Dendritic cell treated with granulocyte-macrophage colony-stimulating factor and Interleukin-4, amounts not matched to agents 40 ng/mL and 50 ng/mL, for 4 days (primary cell): ENCODE measurements around the gene FSTL4.

Experiments
- H3K27ac Mint-ChIP-seq: one replicate; pipeline ENCODE4 v1.8.0; 2022; ENCODE audit warnings: mild to moderate bottlenecking, mixed read lengths
- H3K27me3 Mint-ChIP-seq: one replicate; pipeline ENCODE4 v1.8.0; 2022; ENCODE audit warnings: mild to moderate bottlenecking, mixed read lengths
- H3K36me3 Mint-ChIP-seq: one replicate; pipeline ENCODE4 v1.8.0; 2022; ENCODE audit warnings: low read depth, mixed read lengths
- H3K4me1 Mint-ChIP-seq: one replicate; pipeline ENCODE4 v1.8.0; 2022; ENCODE audit warnings: low read depth, mixed read lengths
- H3K4me3 Mint-ChIP-seq: one replicate; pipeline ENCODE4 v1.8.0; 2022; ENCODE audit warnings: mild to moderate bottlenecking, moderate library complexity, mixed read lengths
- H3K9me3 Mint-ChIP-seq: one replicate; pipeline ENCODE4 v1.8.0; 2022; ENCODE audit warnings: mixed read lengths
- intact Hi-C: fragments of 100-400 bp; cut with micrococcal nuclease; formaldehyde crosslinking; loops from one replicate; pipeline ENCODE4 v1.15.0; 2022

FSTL4 gene

DNA sequence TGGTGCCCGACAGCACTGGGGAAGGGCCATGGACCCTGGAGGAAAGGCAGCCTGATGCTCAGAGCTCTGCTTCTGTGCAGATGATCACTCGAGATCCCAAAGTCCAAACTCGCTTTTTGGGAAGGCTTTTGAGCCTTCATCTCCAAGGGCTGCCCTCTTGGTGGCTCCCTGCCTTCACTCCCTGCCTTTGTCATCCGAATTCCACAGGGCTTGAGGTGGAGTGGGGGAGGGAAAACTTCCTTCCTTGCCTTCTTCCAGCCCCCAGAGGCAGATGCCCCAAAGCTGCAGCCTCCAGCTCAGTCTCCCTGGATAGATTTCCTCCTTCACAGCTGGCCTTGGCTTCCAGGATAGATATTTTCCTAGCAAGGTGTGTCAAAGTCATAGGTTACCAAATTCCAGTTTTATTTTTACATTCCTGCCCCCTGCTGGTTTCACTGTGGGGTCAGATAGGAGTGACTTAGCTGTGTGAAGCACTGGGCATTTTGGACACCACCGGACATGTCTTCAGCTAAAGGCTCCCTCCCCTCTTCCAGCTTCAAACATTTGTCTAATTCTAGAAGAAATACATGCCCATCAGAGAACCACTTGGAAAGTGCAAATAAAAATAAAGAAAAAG lies 292.3 kb downstream of the FSTL4 start:
- H3K36me3 Mint-ChIP-seq: no peaks in the 10 kb centered on the region
- no peak overlapping the region for H3K27ac Mint-ChIP-seq
- no peaks in the 10 kb centered on the region for H3K4me1 Mint-ChIP-seq
- no peaks in the 10 kb centered on the region for H3K9me3 Mint-ChIP-seq
- H3K4me3 Mint-ChIP-seq: no peak overlapping the region
- intact Hi-C loops: no loop called here
- no peaks in the 10 kb centered on the region for H3K27me3 Mint-ChIP-seq

- no peaks in the 10 kb centered on the region for H3K4me1 Mint-ChIP-seq
- no peak overlapping the region for H3K27ac Mint-ChIP-seq
- intact Hi-C loops: no loop called here
- no peaks in the 10 kb centered on the region for H3K36me3 Mint-ChIP-seq
- H3K4me3 Mint-ChIP-seq: no peak overlapping the region
- no peaks in the 10 kb centered on the region for H3K9me3 Mint-ChIP-seq
- no peaks in the 10 kb centered on the region for H3K27me3 Mint-ChIP-seq
These were observed 293.1 kb downstream of the FSTL4 start for GRCh38 chr5:133319244-133319643.

DNA sequence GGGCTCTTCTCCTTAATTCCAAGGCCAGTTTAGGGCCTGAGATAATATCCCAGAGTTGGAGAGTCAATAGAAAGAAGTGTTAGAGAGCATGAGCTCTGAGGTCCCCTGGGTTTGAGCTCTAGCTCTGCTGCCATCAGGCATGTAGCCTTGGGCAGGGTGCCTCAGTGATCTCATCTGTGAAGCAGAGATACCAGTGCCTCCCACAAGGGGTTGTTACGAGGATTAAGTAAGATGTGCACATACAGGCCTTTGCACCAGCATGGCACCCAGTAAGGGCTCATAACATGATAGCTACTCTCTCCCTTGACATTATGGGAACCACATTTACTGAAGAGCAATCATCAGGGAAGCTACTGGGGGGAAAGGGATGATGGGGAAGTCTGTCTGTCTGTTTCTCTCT lies 294.8 kb downstream of the FSTL4 start:
- no peak overlapping the region for H3K27ac Mint-ChIP-seq
- H3K36me3 Mint-ChIP-seq: no peaks in the 10 kb centered on the region
- no peaks in the 10 kb centered on the region for H3K27me3 Mint-ChIP-seq
- no peaks in the 10 kb centered on the region for H3K9me3 Mint-ChIP-seq
- intact Hi-C loops: no loop called here
- H3K4me1 Mint-ChIP-seq: no peaks in the 10 kb centered on the region
- H3K4me3 Mint-ChIP-seq: no peak overlapping the region

- Mint-ChIP-seq H3K4me1 (no peaks in the 10 kb centered on the region), H3K27me3 (no peaks in the 10 kb centered on the region), H3K4me3 (no peak overlapping the region), H3K27ac (no peak overlapping the region), H3K36me3 (no peaks in the 10 kb centered on the region), H3K9me3 (no peaks in the 10 kb centered on the region)
- intact Hi-C loops: no loop called here
These were observed 295.7 kb downstream of the FSTL4 start for GRCh38 chr5:133316346-133317343.

DNA sequence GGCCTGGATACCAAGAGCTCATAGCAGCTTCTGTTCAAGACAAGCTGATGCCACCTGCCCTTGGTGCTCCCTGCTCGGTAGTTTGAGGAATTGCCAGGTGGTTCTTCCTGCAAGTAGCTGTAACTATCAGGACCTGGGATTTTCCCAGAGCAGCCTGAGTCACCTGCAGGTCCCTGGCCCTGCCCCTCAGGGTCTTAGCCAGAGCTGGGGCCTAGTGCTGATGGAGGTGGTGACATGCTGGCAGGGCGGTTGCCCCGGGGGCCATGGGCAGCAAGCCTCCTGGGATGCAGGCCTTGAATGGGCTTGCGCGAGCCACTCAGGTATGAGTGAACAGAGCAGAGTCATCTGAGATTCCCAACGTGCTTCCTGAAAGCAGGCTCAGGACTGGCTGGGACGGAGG lies 298.3 kb downstream of the FSTL4 start:
- intact Hi-C loops: no loop called here
- H3K4me3 Mint-ChIP-seq: no peak overlapping the region
- no peak overlapping the region for H3K27ac Mint-ChIP-seq
- H3K9me3 Mint-ChIP-seq: no peaks in the 10 kb centered on the region
- no peaks in the 10 kb centered on the region for H3K36me3 Mint-ChIP-seq
- H3K27me3 Mint-ChIP-seq: no peaks in the 10 kb centered on the region
- H3K4me1 Mint-ChIP-seq: peaks cover 4% of the 10 kb centered on the region

- Mint-ChIP-seq H3K27me3 (no peaks in the 10 kb centered on the region), H3K36me3 (no peaks in the 10 kb centered on the region), H3K9me3 (no peaks in the 10 kb centered on the region), H3K4me1 (peaks cover 7% of the 10 kb centered on the region), H3K27ac (no peak overlapping the region), H3K4me3 (no peak overlapping the region)
- intact Hi-C loops: no loop called here
These were observed 301.2 kb downstream of the FSTL4 start for GRCh38 chr5:133311176-133311575.

- intact Hi-C loops: no loop called here
- H3K4me1 Mint-ChIP-seq: peaks cover 7% of the 10 kb centered on the region
- no peaks in the 10 kb centered on the region for H3K27me3 Mint-ChIP-seq
- no peaks in the 10 kb centered on the region for H3K36me3 Mint-ChIP-seq
- no peaks in the 10 kb centered on the region for H3K9me3 Mint-ChIP-seq
- H3K4me3 Mint-ChIP-seq: no peak overlapping the region
- no peak overlapping the region for H3K27ac Mint-ChIP-seq
These were observed 302.2 kb downstream of the FSTL4 start for GRCh38 chr5:133309984-133310621.

GRCh38 chr5:133309166-133309795 lies 303.1 kb downstream of the FSTL4 start:
- Mint-ChIP-seq H3K9me3 (no peaks in the 10 kb centered on the region), H3K27ac (no peak overlapping the region), H3K36me3 (no peaks in the 10 kb centered on the region), H3K4me3 (no peak overlapping the region), H3K4me1 (peaks cover 7% of the 10 kb centered on the region), H3K27me3 (no peaks in the 10 kb centered on the region)
- intact Hi-C loops: no loop called here

- Mint-ChIP-seq H3K4me3 (no peak overlapping the region), H3K4me1 (peaks cover 7% of the 10 kb centered on the region), H3K27me3 (no peaks in the 10 kb centered on the region), H3K27ac (no peak overlapping the region), H3K36me3 (no peaks in the 10 kb centered on the region), H3K9me3 (no peaks in the 10 kb centered on the region)
- intact Hi-C loops: no loop called here
These were observed 305.1 kb downstream of the FSTL4 start for GRCh38 chr5:133307275-133307674.

- H3K36me3 Mint-ChIP-seq: no peaks in the 10 kb centered on the region
- peaks cover 7% of the 10 kb centered on the region for H3K4me1 Mint-ChIP-seq
- H3K4me3 Mint-ChIP-seq: no peak overlapping the region
- no peak overlapping the region for H3K27ac Mint-ChIP-seq
- intact Hi-C loops: no loop called here
- no peaks in the 10 kb centered on the region for H3K27me3 Mint-ChIP-seq
- no peaks in the 10 kb centered on the region for H3K9me3 Mint-ChIP-seq
These were observed 307.6 kb downstream of the FSTL4 start for GRCh38 chr5:133304707-133305216.

DNA sequence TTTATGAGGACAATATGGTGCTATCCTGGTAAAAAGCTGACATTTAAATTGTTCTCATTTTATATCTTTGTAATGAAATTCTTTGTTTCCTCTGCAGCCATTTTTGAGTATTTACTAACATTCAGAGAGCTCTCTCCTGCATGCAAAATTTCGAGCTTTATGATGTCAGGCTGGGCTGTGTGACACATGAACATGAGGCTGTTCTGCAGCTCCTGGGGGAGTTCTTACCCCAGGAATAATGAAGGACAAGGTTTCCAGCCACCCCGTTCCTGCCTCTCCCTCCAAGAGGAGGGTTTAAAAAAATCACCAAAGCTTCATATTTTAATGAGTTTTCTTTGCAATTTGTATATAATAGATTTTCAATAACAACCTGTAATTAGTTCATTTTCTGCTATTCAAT lies 308.2 kb downstream of the FSTL4 start:
- peaks cover 4% of the 10 kb centered on the region for H3K4me1 Mint-ChIP-seq
- intact Hi-C loops: no loop called here
- H3K9me3 Mint-ChIP-seq: no peaks in the 10 kb centered on the region
- H3K36me3 Mint-ChIP-seq: no peaks in the 10 kb centered on the region
- H3K27me3 Mint-ChIP-seq: no peaks in the 10 kb centered on the region
- no peak overlapping the region for H3K4me3 Mint-ChIP-seq
- no peak overlapping the region for H3K27ac Mint-ChIP-seq

GRCh38 chr5:133303298-133303697 lies 309.0 kb downstream of the FSTL4 start:
- no peaks in the 10 kb centered on the region for H3K4me1 Mint-ChIP-seq
- H3K27me3 Mint-ChIP-seq: no peaks in the 10 kb centered on the region
- H3K9me3 Mint-ChIP-seq: no peaks in the 10 kb centered on the region

DNA sequence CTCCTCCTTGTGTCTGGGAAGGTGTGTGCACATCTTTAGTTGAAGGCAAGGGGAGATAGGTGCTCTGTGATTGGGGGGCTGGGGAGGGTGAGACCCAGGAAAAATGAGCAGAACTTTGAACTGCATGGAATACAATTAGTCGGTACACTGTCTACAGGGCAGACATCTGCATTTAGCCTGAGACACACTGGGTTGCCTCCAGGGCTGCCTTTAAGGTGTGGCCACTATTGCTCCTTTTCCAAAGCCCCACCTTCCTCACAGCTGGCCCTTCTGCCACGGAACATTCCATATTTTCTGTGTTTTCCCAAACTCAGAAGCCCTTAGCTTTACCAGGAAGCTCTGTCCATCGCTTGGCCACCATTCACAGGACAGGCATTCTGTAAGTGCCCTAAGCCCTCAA lies 312.6 kb downstream of the FSTL4 start:
- H3K36me3 Mint-ChIP-seq: no peaks in the 10 kb centered on the region

More at GRCh38 chr5:133303298-133303697, 309.0 kb downstream of the FSTL4 start:
- H3K4me3 Mint-ChIP-seq: no peak overlapping the region
- intact Hi-C loops: no loop called here
- no peaks in the 10 kb centered on the region for H3K36me3 Mint-ChIP-seq
- H3K27ac Mint-ChIP-seq: no peak overlapping the region

DNA sequence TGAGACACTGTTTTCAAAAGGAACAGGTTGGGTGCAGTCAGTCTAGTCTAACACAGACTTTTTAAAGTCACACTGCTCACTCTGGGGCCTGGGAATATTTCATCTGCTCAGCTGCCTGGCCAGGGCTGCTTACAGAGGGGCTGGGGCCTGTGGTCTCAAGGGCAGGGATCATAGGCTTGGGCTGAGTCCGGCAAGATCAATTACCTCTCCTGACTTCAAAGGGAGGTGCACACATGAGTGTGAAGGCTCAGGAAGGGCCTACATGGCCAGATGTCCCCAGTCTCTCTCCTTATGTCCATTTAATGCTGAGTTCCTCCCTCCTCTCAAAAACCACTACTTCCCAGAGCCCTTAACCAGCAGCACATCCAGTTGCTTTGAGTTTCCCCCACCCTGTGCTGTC lies 313.3 kb downstream of the FSTL4 start:
- Mint-ChIP-seq H3K9me3 (no peaks in the 10 kb centered on the region), H3K4me1 (no peaks in the 10 kb centered on the region), H3K27me3 (no peaks in the 10 kb centered on the region), H3K27ac (no peak overlapping the region), H3K36me3 (no peaks in the 10 kb centered on the region), H3K4me3 (no peak overlapping the region)
- intact Hi-C loops: no loop called here

More for the DNA sequence above, 312.6 kb downstream of the FSTL4 start:
- Mint-ChIP-seq H3K4me1 (no peaks in the 10 kb centered on the region), H3K9me3 (no peaks in the 10 kb centered on the region), H3K27ac (no peak overlapping the region), H3K4me3 (no peak overlapping the region), H3K27me3 (no peaks in the 10 kb centered on the region)
- intact Hi-C loops: no loop called here
